ENCODE results near the gene RPRML. TPM values are rescaled to one million over a fixed set of nuclear protein-coding genes. Genes with fewer than 3 reads are reported as not detected.
"Not testable (repeated sequence)": the region's sequence is repeated elsewhere in the genome, so short reads cannot be mapped to it uniquely, and the experiment has no call there.

The RPRML gene
- total RNA-seq = 0.32 TPM
- long read RNA-seq = 0 reads

DNA sequence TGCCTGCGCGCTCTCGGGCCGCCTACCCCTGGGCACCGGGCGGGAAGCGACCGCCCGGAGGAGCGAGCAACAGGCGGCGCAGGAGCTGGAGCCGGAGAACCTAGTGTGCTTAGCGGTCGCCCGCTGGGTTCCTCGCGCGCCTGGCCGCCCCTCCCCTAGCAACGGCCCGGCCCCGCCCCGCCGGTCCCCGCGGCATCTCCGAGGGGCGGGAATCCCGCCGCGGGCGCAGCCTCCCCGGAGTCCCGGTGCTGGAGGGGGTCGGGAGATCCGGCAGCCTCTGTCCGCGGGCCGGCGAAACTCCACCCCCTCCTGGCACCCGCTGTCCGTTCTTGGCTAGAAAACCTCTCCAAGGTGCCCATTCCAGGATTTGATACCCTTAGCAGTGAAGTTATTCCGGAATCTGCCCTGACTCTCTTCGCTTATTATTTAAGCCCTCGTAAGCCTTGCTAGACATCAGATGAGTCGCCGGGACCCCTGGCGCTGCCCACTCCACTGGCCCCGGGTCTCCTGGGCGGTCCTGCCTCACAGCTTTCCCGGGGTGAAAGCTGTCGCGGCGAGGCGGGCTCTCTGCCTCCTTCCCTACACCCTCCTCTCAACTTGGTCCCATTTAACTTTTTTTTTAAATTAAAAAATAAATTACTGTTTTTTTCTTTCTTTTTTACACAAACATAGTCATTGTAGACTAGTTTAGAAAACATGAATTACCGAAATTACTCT, at the start of gene RPRML:
Gene RPRML, minus strand, starts transcription at position 107 of the 717 bp plus-strand sequence. CDS start 246 bp downstream, outside the sequence.
- ATAC-seq (peak; percentile 83), DNase-seq (peak; percentile 62)
- intact Hi-C loops (cut with micrococcal nuclease) = no loop called here

DNA sequence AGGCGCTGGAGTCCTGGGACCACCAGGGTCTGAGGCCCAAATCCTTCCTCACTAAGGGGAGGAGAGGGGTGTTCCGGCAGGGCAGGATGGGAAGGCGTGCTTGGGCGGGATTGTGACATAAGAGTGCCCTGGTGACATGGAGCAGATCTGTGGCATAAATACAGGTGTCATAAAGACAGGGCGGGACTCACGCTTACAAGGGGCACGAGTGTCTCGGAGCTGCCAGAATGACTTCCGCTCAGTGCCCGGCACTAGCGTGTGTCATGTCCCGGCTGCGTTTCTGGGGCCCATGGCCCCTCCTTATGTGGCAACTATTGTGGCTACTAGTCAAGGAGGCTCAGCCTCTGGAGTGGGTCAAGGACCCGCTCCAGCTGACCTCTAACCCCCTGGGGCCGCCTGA, 37.9 kb upstream of the RPRML start:
- ATAC-seq; intact Hi-C loops (cut with micrococcal nuclease): not testable (repeated sequence)

DNA sequence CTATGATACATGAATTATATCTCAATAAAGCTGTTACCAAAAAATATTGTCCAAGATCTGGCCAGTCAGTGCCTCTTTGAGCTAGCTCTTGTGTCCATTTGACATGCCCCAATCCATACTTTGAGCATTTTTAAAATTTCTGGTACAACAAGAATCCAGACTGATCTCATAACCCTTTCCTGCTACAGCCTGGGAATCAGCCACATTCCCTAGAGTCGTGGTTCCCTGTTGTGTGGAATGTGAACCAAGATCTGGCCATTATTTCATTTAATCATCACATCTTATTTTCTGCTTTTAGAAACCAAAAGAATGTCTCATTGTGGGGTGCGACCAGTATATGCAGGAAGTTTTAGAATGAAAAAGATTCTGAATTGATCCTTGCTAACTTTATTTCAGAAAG, 34.3 kb upstream of the RPRML start:
- ATAC-seq (no peak), DNase-seq (no peak)
- intact Hi-C loops (cut with micrococcal nuclease) = no loop called here

More for the DNA sequence above, 37.9 kb upstream of the RPRML start:
- DNase-seq = not testable (repeated sequence)

DNA sequence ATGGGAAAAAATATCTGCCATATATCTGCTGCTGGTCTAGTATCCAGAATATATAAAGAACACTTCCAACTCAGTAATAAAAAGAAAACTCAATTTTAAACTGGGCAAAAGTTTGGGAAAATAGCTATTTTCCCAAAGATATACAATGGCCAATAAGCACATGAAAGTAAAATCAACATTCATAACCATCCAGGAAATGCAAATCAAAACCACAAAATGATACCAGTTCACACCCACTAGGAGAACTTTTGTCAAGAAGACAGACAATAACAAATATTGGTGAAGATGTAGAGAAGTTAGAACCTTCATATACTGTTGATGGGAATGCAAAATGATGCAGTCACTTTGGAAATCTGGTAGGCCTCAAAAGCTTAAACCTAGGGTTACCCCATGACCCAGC, 33.4 kb upstream of the RPRML start:
- no peak for ATAC-seq
- no peak for DNase-seq
- intact Hi-C loops (cut with micrococcal nuclease) = no loop called here

DNA sequence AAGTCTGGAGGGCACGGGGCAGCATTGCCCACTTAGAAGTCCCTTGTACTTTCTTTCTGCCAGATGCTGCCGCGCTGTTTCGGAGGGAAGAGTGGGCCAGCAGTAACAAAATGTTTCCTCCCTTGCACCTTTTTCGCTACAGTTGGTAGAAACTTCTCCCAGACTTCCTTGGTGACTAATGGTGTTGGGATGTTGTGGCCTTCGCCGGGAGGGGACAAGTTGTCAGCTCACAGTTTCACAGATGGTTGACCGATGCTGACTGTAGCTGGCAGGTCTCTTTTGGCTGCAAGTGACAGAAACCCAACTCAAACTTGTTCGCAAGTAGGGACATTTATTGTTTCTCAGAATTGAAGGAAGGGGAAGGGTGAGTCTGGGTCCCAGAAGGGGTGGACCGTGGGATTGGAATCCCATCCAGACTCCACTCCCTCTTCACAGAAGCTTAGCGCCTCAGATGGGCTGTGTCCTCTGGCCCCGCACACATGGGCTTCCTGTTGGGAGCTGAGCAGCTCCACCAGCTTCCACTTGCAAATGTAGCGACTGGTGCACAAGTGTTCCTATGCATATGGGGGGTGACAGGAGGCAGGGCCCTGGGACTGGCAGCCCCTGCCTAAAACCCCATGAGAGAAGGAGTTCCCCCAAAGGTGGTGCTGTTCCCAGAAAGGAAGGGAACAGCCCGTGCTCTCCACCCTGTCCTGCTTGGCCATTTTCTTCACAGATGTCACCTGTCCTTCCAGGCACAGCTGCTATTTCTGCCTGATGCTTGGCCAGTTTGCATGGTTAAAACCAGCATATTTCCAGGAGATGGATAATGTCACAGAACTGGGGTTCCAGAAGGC, 30.9 kb upstream of the RPRML start:
- intact Hi-C loops (cut with micrococcal nuclease) = no loop called here
- peak; percentile 78 for ATAC-seq
- no peak for DNase-seq

DNA sequence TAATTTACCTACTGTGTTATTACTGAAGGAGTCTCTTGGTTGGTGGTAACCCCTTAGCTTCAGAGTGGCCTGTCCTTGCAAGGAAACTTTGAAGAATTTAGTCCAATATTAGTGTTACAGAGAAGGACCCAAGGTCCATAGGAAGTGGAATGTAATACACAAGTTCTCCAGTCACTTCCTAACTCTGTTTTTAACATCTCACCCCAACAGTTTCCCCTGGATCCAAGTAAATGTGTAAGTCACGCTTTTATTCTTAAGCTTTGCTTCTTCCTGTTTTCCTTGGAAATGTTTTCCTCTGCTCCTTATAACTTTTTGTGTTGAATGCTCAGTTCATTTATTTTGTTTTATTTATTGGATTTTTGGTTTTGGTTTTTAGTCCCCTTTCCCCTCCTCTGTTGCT, 25.9 kb upstream of the RPRML start:
- no peak for DNase-seq
- ATAC-seq = no peak
- intact Hi-C loops (cut with micrococcal nuclease) = no loop called here

DNA sequence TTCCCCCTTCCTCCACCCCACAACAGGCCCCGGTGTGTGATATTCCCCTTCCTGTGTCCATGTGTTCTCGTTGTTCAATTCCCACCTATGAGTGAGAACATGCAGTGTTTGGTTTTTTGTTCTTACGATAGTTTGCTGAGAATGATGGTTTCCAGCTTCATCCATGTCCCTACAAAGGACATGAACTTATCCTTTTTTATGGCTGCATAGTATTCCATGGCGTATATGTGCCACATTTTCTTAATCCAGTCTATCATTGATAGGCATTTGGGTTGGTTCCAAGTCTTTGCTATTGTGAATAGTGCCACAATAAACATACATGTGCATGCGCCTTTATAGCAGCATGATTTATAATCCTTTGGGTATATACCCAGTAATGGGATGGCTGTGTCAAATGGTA, 24.8 kb upstream of the RPRML start:
- ATAC-seq; intact Hi-C loops (cut with micrococcal nuclease); DNase-seq: not testable (repeated sequence)

DNA sequence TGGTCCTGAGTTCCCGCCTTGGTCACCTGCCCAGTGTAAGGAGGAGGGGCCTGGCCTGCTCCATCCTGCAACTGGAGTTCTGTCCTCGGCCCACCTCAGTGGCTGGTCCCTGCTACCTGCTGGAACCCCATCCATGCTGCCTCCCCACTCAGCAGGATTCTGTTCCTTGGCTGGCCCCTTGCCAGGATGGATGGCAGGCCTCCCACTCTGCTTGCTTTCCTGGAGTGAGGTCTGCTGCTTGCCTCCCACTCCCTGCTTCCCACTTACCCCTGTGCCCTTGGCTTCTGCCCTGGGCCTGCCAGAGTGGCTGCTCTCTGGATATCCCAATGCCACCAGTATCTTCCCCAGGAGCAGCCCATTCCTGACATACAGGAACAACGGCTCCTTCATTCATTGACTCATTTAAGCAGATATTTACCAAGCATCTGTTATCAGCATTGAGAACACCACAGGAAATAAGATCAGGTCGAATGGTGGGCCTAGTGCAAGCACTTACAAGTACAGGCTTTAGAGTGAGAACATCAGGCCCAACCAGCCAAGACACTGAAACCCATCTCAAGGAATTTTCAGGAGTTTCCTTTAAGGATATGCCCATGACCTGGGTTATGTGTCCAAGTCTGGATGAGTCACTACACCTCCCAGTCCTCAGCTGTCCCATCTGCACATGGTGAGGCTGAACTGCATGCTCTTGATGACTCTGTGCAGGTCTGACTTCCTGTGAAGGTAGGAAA, 17.0 kb upstream of the RPRML start:
- ATAC-seq (no peak), DNase-seq (no peak)
- intact Hi-C loops (cut with micrococcal nuclease) = no loop called here

DNA sequence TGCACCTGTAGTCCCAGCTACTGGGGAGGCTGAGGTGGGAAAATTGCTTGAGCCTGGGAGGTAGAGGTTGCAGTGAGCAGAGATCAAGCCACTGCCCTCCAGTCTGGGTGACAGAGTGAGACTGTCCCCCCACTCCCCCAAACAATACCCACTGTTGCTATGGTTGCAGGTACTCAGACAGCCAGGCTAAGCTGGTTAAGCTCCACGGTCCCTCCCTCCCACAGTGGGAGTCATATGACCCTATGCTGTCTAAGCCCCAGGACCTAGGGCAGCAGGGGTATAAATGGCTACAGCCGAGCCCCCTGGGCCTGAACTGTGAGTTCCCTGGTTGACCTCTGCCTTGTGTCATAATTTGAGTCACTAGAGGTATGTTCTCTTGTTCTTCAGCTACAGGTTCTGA, 15.9 kb upstream of the RPRML start:
- no peak for DNase-seq
- ATAC-seq = no peak
- intact Hi-C loops (cut with micrococcal nuclease) = no loop called here

DNA sequence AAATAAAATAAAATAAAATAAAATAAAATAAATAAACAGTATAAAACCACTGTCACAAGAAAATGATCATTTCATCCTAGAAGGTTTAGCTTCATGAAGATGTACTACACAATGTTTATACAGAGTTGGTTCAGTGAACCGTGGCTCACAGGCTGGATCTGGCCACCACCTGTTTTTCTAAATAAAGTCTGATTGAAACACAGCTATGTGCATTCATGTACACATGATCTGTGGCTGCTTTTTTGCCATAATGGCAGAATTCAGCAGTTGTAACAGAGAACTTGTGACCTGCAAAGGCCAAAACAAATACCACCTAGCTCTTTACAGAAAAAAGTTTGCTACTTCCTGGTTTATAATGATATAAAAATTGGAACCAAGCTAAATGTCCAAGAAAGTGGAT, 12.6 kb upstream of the RPRML start:
- ATAC-seq (no peak), DNase-seq (no peak)
- intact Hi-C loops (cut with micrococcal nuclease) = no loop called here

DNA sequence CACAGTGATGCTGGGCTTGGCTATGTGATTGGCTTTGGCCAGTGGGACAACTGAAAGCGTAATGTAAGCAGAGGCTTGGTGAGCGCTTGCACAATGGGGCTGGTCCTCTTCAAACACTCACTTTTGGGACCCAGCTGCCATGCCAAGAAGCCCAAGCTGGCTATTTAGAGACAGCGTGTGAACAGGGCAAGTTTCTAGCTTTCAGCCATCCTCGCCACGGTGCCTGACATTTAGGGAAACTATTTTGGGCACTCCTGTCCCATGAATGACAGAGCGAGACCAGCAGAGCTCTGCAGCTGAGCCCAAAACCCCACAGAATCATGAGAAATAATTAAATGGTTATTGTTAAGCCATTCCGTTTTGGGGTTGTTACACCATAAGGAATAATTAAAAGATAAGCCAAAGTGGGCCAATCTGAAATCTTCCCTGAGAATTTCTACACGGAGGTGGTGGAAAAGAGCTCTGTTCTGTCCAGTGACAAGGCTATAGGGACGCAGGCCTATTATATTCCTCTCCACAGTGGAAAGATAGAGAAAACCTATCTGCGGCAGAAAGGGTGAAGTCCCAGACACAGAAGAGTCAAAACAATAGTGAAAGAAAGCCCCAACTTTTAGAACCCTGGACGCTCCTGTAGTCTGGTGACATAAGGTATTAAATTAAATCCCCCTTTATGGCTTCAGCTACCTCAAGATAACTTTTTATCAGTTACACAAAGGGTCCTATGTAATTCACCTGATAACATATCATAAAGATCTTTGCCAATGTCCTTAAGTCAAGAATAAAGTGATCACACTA, 10.8 kb upstream of the RPRML start:
- DNase-seq = no peak
- intact Hi-C loops (cut with micrococcal nuclease) = no loop called here
- peak; percentile 41 for ATAC-seq

DNA sequence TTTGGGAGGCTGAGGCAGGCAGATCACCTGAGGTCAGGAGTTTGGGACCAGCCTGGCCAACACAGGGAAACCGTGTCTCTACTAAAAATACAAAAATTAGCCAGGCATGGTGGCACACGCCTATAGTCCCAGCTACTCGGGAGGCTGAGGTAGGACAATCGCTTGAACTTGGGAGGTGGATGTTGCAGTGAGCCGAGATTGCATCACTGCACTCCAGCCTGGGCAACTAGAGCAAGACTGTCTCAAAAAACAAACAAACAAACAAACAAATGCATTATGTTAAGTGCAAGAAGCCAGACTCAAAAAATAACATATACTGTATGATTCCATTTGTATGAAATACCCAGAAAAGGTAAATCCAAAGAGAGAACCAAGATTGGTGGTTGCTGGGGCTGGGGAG, 8.9 kb upstream of the RPRML start:
- DNase-seq; intact Hi-C loops (cut with micrococcal nuclease); ATAC-seq: not testable (repeated sequence)

DNA sequence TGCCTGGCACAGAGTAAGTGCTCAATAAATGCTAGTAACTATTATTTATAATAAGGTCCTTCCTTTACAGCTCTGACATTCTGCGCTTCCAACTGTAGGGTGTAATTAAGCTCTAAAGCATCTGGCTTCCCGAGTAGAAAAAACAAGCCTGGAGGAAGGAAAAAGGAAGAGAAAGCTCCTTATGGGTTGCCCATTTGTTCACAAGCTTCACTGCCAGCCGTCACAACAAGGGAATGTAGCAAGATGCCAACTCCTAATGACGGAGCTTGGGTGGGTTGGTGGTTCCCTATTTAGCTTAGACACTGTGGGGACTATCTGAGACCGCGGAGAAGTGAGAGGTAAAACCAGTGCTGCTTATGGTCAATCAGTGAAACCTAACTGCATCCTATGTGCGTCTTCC, 7.3 kb upstream of the RPRML start:
- intact Hi-C loops (cut with micrococcal nuclease) = no loop called here
- ATAC-seq = no peak
- DNase-seq = no peak

DNA sequence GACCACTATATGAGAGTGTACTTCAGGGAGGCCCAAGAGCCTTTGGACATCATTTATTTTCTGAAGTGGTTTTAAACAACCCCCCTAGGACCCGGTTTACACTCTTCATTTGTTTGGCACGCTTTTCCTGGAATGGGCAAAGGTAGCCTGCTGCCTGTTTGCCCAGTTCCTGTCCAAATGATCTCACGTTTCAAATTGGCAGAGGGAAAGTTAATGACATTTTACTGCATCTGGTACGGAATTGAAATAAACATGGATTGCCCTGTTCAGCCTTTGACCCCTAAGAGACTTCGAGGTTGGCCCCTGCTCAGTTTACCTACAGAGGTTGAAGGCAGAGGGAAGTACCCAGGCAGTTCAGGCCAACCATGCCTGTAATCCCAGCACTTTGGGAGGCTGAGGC, 5.8 kb upstream of the RPRML start:
- DNase-seq (no peak), ATAC-seq (peak; percentile 29)
- intact Hi-C loops (cut with micrococcal nuclease) = no loop called here

DNA sequence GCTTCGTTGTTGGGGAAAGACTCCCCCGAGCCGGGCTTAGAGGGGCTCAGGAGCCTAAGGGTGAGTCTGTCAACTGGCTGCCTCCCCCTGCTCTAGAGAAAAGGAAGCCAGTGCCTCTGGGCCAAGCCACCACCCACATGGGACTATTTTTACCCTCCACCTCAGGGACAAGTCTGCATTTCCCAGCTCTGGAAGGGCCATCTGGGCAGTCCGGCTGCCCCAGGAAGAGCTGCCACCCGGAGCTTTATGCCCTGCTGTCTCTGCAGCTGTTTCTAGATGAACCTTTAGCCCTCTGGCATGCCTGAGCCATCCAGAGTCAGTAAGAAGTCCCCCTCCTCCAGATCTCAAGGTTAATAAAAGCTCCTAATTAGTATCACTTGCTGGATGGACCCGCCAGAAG, 5.3 kb upstream of the RPRML start:
- DNase-seq (peak; percentile 50), ATAC-seq (peak; percentile 96)
- intact Hi-C loops (cut with micrococcal nuclease) = no loop called here

DNA sequence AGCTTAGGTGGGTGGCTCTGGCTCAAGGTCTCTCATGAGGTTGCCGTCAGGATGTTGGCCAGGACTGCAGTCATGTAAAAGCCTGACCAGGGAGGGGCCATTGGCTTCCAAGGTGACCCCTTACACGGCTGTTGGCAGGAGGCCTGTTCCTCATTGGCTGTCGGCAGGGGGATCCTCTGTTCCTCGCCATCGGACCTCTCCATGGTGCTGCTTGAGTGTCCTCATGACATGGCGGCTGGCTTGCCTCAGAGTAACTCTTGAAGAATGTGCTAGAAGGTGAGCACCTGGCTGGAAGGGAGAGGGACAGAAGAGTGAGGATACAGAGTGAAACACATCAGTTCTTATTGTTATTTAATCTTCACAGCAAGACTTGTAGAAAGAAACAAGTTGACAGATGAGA, 4.7 kb upstream of the RPRML start:
- intact Hi-C loops (cut with micrococcal nuclease) = no loop called here
- ATAC-seq (no peak), DNase-seq (no peak)

DNA sequence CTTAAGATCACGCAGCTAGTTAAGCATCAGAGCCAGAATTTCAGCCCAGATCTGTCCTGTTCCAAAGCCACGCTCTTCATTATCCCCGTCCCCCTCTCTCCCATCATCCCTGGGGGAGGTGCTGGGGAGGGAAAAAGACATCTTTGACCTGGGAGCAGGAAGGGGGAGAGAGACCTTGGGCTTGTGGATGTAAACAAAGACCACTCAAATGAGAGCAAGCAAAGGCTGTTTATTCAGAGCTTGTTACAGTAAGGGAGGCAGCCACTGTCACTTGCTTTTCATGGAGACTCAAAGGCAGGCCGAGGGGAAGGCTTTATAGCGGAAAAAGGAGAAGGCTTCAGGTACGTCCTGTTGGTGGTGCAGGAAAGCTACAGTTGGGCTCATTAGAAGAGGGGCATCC, 3.5 kb upstream of the RPRML start:
- DNase-seq (no peak), ATAC-seq (no peak)
- intact Hi-C loops (cut with micrococcal nuclease) = no loop called here

DNA sequence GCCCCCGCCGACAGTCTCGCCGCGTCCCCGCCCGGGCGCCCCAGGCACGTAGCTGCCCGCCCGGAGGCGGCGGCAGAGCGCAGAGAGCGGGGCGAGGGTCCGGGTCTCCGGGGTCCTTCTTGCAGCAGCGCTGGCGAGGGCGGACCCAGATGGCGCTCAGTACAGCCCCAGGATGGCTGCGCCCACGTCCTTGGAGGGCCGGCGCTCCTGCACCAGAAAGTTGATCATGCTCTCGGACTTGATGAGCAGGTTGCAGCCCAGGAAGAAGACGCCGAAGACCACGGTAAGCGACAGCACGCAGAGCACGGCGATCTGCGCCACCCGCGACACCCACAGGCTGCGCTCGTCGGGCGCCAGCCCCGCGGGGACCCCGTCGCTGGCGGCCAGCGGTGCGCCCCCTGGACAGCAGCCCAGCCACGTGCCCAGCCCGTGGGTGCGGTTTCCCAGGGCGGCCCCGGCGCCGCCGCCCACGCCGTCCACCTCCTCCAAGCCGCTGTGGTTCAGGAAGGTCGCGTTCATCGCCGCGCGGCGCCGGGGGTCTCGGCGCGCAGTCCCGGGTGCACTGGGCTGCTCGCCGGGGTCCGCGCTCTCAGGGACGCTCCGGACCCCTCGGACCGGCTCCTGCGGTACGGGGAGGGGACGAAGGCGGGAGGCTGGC, 435 bp downstream of the RPRML start:
- intact Hi-C loops (cut with micrococcal nuclease) = no loop called here
- ATAC-seq (peak; percentile 35), DNase-seq (peak; percentile 46)
